Activated T-helper 1 cell treated with anti-CD3 and anti-CD28 coated beads, Interleukin-12 subunit alpha, Interleukin-12 subunit beta, Interleukin-2, Interleukin-4 antibody, amounts not matched to agents 30 ng/mL and 10 ng/mL and 1 ng/mL, durations not matched to agents 14 hours and 24 hours and 36 hours (primary cell): ENCODE data around the gene PAIP2B. TPM values are rescaled to one million over a fixed set of nuclear protein-coding genes. Genes with fewer than 3 reads are reported as not detected.

Experiments
- DNase-seq: peaks from one replicate; pipeline ENCODE4 v3.0.0; 2021; ENCODE audit warnings: low spot score
- H3K27ac Mint-ChIP-seq: one replicate; pipeline ENCODE4 v1.8.0; 2021; ENCODE audit warnings: mild to moderate bottlenecking, mixed read lengths
- H3K27me3 Mint-ChIP-seq: one replicate; pipeline ENCODE4 v1.8.0; 2022; ENCODE audit warnings: mild to moderate bottlenecking, moderate library complexity, mixed read lengths; ENCODE audit not compliant: insufficient read depth
- H3K36me3 Mint-ChIP-seq: one replicate; pipeline ENCODE4 v1.8.0; 2021; ENCODE audit warnings: low read depth, mixed read lengths
- H3K4me1 Mint-ChIP-seq: one replicate; pipeline ENCODE4 v1.8.0; 2021; ENCODE audit warnings: low read depth, mixed read lengths
- H3K4me3 Mint-ChIP-seq: one replicate; pipeline ENCODE4 v1.8.0; 2021; ENCODE audit warnings: mild to moderate bottlenecking, moderate library complexity, mixed read lengths
- H3K9me3 Mint-ChIP-seq: one replicate; pipeline ENCODE4 v1.8.0; 2021; ENCODE audit warnings: mixed read lengths
- intact Hi-C: fragments of 100-400 bp; cut with micrococcal nuclease; formaldehyde crosslinking; loops from one replicate; pipeline ENCODE4 v1.15.1; 2024
- total RNA-seq: library from RNA; stranded (reverse); gene quantifications from 2 replicates; pipeline ENCODE4 v1.2.3, GENCODE V29; 2022

PAIP2B gene, protein sequence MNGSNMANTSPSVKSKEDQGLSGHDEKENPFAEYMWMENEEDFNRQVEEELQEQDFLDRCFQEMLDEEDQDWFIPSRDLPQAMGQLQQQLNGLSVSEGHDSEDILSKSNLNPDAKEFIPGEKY
- 0.41 and 0.44 TPM in 2 replicates for total RNA-seq

DNA sequence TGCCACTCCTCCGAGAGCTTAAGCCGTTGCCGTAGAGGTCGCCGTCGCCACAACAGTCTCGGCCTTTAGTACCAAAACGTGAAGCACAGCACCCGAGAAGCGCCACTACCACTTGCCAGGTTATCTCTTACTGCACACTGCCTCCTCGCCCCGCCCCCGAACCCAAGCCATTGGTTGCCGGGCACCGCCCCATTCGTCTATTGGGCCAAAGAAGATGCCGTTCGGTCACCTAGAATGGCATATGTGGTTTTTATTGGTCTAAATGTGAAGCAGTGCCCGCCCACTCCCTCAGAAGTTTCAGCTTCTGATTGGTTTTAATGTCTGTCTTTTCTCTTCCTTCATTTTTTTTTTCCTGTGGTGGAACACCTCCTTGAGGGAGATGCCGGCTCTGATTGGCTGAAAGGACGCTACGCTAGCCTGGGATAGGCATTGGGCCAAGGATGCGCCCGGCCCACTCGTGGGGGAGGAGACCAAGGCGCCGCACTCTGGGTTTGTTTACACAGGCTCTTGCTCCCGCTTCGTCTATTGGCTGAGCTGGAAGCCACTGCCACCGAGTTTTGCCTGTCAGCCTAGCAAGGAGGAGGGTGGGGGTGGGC is at the start of gene PAIP2B:
Gene PAIP2B (minus strand): TSS at position 139 of the 596 bp plus-strand sequence. CDS start 24,514 bp downstream, outside the sequence.
- peak within 1 kb of the TSS; percentile 54 for H3K27ac Mint-ChIP-seq

DNA sequence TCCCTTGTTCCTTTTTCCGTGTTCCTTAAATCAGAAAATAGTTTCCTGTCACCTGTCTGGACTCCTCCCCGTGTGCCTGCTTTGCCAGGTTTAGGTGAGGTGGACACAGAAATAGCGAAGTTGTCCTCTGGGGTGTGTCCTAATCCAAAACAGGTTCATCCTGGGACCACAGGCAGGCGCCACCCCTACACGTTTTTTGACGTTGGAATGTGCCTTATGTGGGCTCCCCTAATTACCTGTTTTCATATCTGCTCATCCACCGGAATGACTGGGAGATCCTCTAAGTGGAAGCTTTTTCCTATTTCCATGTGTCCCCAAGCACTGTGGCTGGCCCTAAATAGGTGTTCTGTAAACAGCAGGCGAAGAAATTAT is 49.0 kb upstream of the PAIP2B start:
- no peaks in the 10 kb centered on the region for H3K9me3 Mint-ChIP-seq
- H3K27me3 Mint-ChIP-seq = peaks cover 65% of the 10 kb centered on the region
- H3K36me3 Mint-ChIP-seq = no peaks in the 10 kb centered on the region
- no peak overlapping the region for H3K27ac Mint-ChIP-seq
- H3K4me1 Mint-ChIP-seq = peaks cover 8% of the 10 kb centered on the region
- DNase-seq = no peak
- intact Hi-C loops = loop anchor here (1.0 to 10.0 kb wide), 4 partner anchors 49 to 211 kb away; partner anchors contain the start of genes MCEE, MPHOSPH10, NAGK and PAIP2B
- peak overlapping the region; percentile 34 for H3K4me3 Mint-ChIP-seq

More for the DNA sequence above, at the start of gene PAIP2B:
- H3K4me1 Mint-ChIP-seq = peaks cover 12% of the 10 kb centered on the region
- no peaks in the 10 kb centered on the region for H3K9me3 Mint-ChIP-seq
- H3K4me3 Mint-ChIP-seq = peak within 1 kb of the TSS; percentile 91
- no peaks in the 10 kb centered on the region for H3K36me3 Mint-ChIP-seq
- peak; percentile 97 for DNase-seq
- peaks cover 10% of the 10 kb centered on the region for H3K27me3 Mint-ChIP-seq
- intact Hi-C loops = loop anchor here (1.0 to 10.0 kb wide), 10 partner anchors 49 to 1885 kb away; partner anchors contain the start of genes ANKRD53, FAM136A, MCEE and MPHOSPH10

DNA sequence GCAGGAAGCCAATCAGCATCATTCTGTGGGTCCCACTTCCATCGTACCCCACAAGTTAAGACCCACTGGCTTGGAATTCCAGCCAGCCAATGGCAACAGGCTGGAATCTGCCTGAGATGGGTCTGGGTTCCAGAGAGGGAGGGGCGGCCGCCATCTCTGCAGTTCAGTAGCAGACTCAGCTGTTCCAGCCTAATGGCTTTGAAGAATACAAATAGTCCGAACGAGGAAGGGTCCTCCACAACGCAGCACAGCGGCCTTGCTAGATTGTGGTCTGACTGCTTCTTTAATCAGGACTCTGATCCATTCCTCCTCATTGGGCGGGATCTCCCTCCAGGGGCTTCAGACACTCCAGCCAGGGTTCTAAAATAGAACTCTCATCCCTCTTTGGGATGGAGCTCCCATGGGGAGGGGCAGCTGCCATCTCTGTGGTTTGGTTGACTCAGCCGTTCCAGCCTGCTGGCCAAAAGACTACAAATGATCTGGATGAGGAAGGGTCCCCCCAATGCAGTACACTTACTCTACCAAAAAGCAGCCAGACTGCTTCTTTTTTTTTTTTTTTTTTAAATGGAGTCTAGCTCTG is 42.7 kb upstream of the PAIP2B start:
- Mint-ChIP-seq H3K9me3 (no peaks in the 10 kb centered on the region), H3K27ac (no peak overlapping the region), H3K27me3 (peaks cover 31% of the 10 kb centered on the region), H3K36me3 (no peaks in the 10 kb centered on the region), H3K4me3 (no peak overlapping the region), H3K4me1 (no peaks in the 10 kb centered on the region)
- intact Hi-C loops = loop anchor here (10.0 kb wide), 1 partner anchor 205 kb away; the partner anchor contains the start of gene NAGK
- DNase-seq = no peak

DNA sequence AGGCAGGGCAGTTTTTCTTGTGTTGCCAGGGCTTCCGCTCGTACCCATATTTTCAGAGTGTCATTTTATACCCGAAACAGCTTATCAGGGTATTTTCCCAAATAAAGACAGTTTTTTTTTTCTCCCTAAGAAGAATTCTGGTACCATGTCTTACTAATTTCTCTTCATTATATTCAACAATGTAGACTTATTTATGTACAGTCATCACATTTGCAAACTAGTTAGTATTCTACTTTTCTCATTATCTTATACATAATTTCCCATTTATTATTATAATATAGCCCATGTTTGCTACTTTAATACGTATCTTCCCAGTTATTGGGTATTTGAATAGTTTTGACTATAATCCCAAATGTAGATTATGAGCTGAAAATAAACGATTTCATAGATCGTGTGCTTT is 36.5 kb upstream of the PAIP2B start:
- Mint-ChIP-seq H3K27ac (no peak overlapping the region), H3K4me3 (no peak overlapping the region), H3K9me3 (no peaks in the 10 kb centered on the region), H3K27me3 (peaks cover 6% of the 10 kb centered on the region), H3K4me1 (no peaks in the 10 kb centered on the region), H3K36me3 (no peaks in the 10 kb centered on the region)
- intact Hi-C loops = no loop called here
- no peak for DNase-seq

DNA sequence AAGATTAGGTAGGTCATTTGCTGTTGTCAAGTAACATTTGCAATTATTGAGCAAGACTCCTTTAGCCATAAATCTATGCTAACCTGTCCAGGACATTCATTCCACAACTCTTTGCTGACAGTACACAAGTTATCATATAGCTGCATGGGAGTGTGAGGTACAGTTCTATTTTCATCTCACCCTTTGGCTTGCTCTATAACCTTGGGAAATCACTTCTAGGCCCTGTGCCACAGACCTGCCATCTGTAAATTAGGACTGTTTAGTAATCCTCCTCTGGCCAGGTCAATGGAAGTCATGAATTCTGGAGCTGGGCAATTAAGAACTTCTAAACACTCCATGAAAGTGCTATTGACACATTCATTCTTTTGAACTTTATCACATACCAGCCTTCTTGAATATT is 34.6 kb upstream of the PAIP2B start:
- H3K9me3 Mint-ChIP-seq = no peaks in the 10 kb centered on the region
- H3K27ac Mint-ChIP-seq = no peak overlapping the region
- intact Hi-C loops = no loop called here
- no peak for DNase-seq
- no peaks in the 10 kb centered on the region for H3K36me3 Mint-ChIP-seq
- H3K4me3 Mint-ChIP-seq = no peak overlapping the region
- H3K4me1 Mint-ChIP-seq = no peaks in the 10 kb centered on the region
- peaks cover 8% of the 10 kb centered on the region for H3K27me3 Mint-ChIP-seq

DNA sequence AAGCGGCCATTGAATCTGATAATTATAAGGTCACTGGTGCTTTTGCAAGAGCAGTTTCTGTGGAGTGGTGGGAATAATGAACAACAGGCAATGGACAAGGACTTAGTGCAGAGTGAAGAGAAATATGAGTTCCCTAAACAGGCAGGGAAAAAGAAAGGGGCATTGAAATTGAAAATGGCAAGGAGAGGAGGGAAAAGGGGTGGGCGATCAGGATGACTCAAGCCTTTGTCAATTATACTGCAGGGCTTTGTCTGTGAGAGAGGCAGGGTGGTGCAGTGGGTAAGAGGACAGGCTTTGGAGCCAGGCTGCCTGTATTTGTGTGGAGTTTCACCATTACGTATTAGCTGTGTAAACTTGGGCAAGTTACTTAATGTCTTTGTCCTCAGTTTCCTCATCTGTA is 29.5 kb upstream of the PAIP2B start:
- intact Hi-C loops = no loop called here
- H3K27ac Mint-ChIP-seq = no peak overlapping the region
- peaks cover 12% of the 10 kb centered on the region for H3K27me3 Mint-ChIP-seq
- H3K4me1 Mint-ChIP-seq = no peaks in the 10 kb centered on the region
- no peaks in the 10 kb centered on the region for H3K9me3 Mint-ChIP-seq
- no peak overlapping the region for H3K4me3 Mint-ChIP-seq
- H3K36me3 Mint-ChIP-seq = no peaks in the 10 kb centered on the region
- no peak for DNase-seq

DNA sequence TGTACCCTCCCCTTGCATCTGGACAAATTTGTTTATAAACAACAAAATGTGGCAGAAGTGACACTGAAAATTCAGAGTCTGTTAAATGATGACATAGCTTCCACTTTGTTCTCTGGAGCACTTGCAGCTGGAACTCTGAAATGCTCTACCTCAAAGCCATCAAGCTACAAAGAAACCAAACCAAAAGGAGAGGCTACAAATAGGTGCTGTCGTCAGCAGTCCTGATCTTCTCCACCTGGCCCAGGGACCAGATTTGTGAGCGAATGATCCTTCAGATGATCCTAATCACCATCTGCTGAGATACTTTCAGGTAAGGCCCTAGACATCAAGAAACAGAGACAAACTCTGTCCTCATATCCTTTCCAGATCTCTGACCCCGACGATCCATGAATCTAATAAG is 27.9 kb upstream of the PAIP2B start:
- intact Hi-C loops = no loop called here
- Mint-ChIP-seq H3K4me1 (no peaks in the 10 kb centered on the region), H3K4me3 (no peak overlapping the region), H3K36me3 (no peaks in the 10 kb centered on the region), H3K27me3 (peaks cover 8% of the 10 kb centered on the region), H3K27ac (no peak overlapping the region), H3K9me3 (no peaks in the 10 kb centered on the region)
- no peak for DNase-seq

DNA sequence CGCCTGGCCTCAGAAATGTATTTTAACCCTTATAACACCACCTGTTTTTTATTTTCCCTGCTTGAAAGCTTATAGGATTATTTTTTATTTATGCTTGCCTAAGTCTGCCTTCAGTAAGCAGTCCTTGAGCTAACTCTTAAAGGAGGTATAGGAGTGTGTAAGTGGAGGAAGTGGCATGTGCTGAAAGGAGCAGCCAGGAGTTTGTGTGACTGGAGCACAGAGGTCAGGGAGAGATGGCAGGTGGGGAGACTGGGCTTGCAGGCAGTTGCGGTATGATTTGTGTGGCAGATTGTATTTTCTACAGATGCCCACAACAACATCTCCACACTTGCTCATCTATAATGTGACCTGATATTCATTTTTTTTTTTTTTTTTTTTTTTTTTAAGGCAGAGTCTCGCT is 27.2 kb upstream of the PAIP2B start:
- Mint-ChIP-seq H3K27ac (no peak overlapping the region), H3K4me3 (no peak overlapping the region), H3K36me3 (no peaks in the 10 kb centered on the region), H3K27me3 (peaks cover 8% of the 10 kb centered on the region), H3K9me3 (no peaks in the 10 kb centered on the region), H3K4me1 (no peaks in the 10 kb centered on the region)
- DNase-seq = no peak
- intact Hi-C loops = no loop called here

DNA sequence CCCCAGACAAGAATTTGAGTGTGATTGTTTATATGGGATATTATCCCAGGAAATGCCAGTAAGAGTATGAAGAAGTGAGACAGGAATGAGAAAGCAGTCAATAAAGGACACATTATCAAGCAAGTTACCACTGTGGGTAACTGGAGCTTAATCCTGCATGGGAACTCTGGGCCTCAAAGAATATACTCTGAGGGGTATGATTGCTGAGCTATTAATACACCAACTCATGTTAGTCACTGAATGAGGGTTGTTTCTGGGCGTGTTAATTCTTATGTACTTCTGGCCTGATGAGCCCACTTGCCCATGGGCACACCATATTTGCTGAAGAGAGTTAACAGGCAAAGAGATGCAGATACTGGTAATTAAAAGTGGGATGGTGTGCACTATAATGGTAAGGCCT is 26.6 kb upstream of the PAIP2B start:
- intact Hi-C loops = no loop called here
- H3K36me3 Mint-ChIP-seq = no peaks in the 10 kb centered on the region
- H3K9me3 Mint-ChIP-seq = no peaks in the 10 kb centered on the region
- no peaks in the 10 kb centered on the region for H3K4me1 Mint-ChIP-seq
- H3K4me3 Mint-ChIP-seq = no peak overlapping the region
- peaks cover 11% of the 10 kb centered on the region for H3K27me3 Mint-ChIP-seq
- DNase-seq = no peak
- H3K27ac Mint-ChIP-seq = no peak overlapping the region

DNA sequence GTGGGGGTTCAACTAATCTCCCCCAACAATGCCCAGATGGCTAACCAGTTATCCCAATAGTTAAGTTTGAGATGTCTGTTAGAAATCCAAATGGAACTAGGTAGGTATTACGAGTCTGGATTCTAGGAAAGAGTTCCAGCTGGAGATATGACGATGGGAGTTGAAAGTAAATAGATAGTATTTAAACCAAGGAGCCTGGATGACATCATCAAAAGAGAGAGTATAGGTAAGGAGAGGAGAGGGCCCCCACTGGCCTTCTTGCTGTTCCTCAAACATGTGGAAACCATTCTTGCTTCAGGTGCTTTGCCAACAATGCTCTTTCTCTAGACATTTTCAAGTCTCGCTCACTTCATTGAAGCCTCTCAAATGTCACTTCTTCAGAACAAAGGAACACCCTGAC is 26.0 kb upstream of the PAIP2B start:
- no peak overlapping the region for H3K4me3 Mint-ChIP-seq
- intact Hi-C loops = no loop called here
- H3K9me3 Mint-ChIP-seq = no peaks in the 10 kb centered on the region
- H3K27ac Mint-ChIP-seq = no peak overlapping the region
- no peak for DNase-seq
- H3K36me3 Mint-ChIP-seq = no peaks in the 10 kb centered on the region
- no peaks in the 10 kb centered on the region for H3K4me1 Mint-ChIP-seq
- H3K27me3 Mint-ChIP-seq = peaks cover 15% of the 10 kb centered on the region

DNA sequence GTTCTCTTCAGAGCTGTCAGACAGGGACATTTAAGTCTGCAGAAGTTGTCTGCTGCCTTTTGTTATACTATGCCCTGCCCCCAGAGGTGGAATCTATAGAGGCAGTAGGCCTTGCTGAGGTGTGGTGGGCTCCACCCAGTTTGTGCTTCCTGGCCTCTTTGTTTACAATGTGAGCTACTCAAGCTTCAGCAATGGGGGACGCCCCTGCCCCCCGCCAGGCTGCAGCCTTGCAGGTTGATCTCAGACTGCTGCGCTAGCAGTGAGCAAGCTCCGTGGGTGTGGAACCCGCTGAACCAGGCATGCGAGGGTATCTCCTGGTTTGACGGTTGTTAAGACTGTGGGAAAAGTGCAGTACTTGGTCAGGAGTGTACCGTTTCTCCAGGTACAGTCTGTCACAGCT is 24.0 kb upstream of the PAIP2B start:
- no peak overlapping the region for H3K4me3 Mint-ChIP-seq
- peaks cover 21% of the 10 kb centered on the region for H3K27me3 Mint-ChIP-seq
- DNase-seq = no peak
- H3K4me1 Mint-ChIP-seq = no peaks in the 10 kb centered on the region
- H3K27ac Mint-ChIP-seq = no peak overlapping the region
- H3K9me3 Mint-ChIP-seq = no peaks in the 10 kb centered on the region
- intact Hi-C loops = no loop called here
- H3K36me3 Mint-ChIP-seq = no peaks in the 10 kb centered on the region

DNA sequence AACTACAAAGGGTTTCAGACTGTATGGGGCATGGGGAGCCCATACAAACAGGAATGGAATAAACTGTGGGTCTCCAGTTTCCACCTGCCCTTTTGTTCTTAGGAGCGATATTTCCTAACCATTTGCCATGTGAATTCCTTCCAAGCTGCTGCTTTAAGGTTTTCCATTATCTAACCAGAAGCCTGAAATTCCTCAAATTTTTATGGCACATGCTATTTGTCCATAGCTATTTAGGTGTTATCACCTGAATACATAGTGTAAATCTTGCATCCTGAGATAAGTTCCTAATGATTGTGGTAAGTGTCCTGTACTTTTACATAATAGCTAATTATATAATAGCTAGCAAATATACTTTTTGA is 17.4 kb upstream of the PAIP2B start:
- Mint-ChIP-seq H3K9me3 (no peaks in the 10 kb centered on the region), H3K36me3 (no peaks in the 10 kb centered on the region), H3K27ac (no peak overlapping the region), H3K4me1 (no peaks in the 10 kb centered on the region), H3K27me3 (peaks cover 29% of the 10 kb centered on the region), H3K4me3 (no peak overlapping the region)
- DNase-seq = no peak
- intact Hi-C loops = no loop called here

DNA sequence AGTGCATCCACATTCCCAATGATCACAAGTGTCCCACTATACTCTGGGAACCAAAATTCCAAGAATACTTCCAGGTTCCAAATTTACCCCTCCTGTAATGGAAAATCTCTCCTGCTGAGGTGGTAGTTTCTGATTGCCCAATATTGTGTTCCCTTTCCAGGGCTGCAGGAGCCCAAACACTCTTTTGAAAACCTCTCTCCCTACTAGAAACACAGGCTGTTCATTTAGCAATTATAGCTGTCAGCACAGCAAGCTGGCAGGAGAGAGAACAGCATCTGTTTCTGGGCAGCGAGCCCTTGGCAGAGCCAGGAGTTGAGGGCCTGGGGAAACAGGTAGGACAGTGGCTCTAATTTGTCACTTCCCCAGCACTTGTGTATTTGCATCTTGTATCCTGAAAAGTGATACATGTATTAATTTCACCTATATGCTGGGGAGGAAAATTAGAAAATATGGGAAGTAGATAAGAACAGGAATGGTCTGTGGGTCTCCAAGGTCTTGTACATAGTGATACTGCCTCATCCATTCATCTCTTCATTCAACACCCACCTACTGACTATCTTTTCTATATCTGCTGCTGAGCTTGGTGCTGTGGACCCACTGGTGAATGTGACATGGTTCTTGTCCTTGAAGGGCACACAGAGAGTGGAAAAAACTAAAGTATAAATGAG is 16.9 kb upstream of the PAIP2B start:
- Mint-ChIP-seq H3K36me3 (no peaks in the 10 kb centered on the region), H3K4me3 (no peak overlapping the region)

More for the DNA sequence above, 16.9 kb upstream of the PAIP2B start:
- H3K27me3 Mint-ChIP-seq = peaks cover 32% of the 10 kb centered on the region
- no peaks in the 10 kb centered on the region for H3K4me1 Mint-ChIP-seq
- no peak overlapping the region for H3K27ac Mint-ChIP-seq
- no peaks in the 10 kb centered on the region for H3K9me3 Mint-ChIP-seq
- DNase-seq = no peak
- intact Hi-C loops = no loop called here
